ENCODE measurements around the gene PRRT1.

The PRRT1 gene

GRCh38 chr6:32107406-32107805, 44.3 kb downstream of the PRRT1 start:
- TF ChIP-seq REST (IDR thresholded peaks at IDR 0.05; ENCODE audit: insufficient read depth in 1 of 2, low read depth in 2 of 2, low read length in 2 of 2): no peak
- no peak for TF ChIP-seq TAF1 (IDR thresholded peaks at IDR 0.05; ENCODE audit: borderline replicate concordance, insufficient read depth, low read length)
- TF ChIP-seq FOXP2 (optimal IDR thresholded peaks at IDR 0.05; ENCODE audit: borderline replicate concordance, extremely low read depth, extremely low read length, insufficient read depth): no peak
- no peak for TF ChIP-seq SIN3A (IDR thresholded peaks at IDR 0.05; ENCODE audit: borderline replicate concordance, insufficient read depth, low read length)
- TF ChIP-seq POLR2AphosphoS5 (IDR thresholded peaks at IDR 0.05; ENCODE audit: low read depth, low read length): no peak

- TF ChIP-seq SIN3A (IDR thresholded peaks at IDR 0.05; ENCODE audit: borderline replicate concordance, insufficient read depth, low read length) (peak; percentile 98), TAF1 (IDR thresholded peaks at IDR 0.05; ENCODE audit: borderline replicate concordance, insufficient read depth, low read length) (no peak), FOXP2 (optimal IDR thresholded peaks at IDR 0.05; ENCODE audit: borderline replicate concordance, extremely low read depth, extremely low read length, insufficient read depth) (no peak), POLR2AphosphoS5 (IDR thresholded peaks at IDR 0.05; ENCODE audit: low read depth, low read length) (no peak), REST (IDR thresholded peaks at IDR 0.05; ENCODE audit: insufficient read depth in 1 of 2, low read depth in 2 of 2, low read length in 2 of 2) (peak; percentile 95 to 99)
Observed at GRCh38 chr6:32105433-32105832, 46.3 kb downstream of the PRRT1 start.

GRCh38 chr6:32102255-32102654, 49.5 kb downstream of the PRRT1 start:
- TF ChIP-seq SIN3A (IDR thresholded peaks at IDR 0.05; ENCODE audit: borderline replicate concordance, insufficient read depth, low read length): no peak
- no peak for TF ChIP-seq REST (IDR thresholded peaks at IDR 0.05; ENCODE audit: insufficient read depth in 1 of 2, low read depth in 2 of 2, low read length in 2 of 2)
- no peak for TF ChIP-seq FOXP2 (optimal IDR thresholded peaks at IDR 0.05; ENCODE audit: borderline replicate concordance, extremely low read depth, extremely low read length, insufficient read depth)
- no peak for TF ChIP-seq TAF1 (IDR thresholded peaks at IDR 0.05; ENCODE audit: borderline replicate concordance, insufficient read depth, low read length)
- no peak for TF ChIP-seq POLR2AphosphoS5 (IDR thresholded peaks at IDR 0.05; ENCODE audit: low read depth, low read length)
